Stimulated activated CD8-positive, alpha-beta memory T cell treated with anti-CD3 and anti-CD28 coated beads, Interleukin-4, amount 100 ng/mL, for 4 hours (primary cell): ENCODE measurements around the gene DNMBP.
"Not testable (repeated sequence)": the region's sequence is repeated elsewhere in the genome, so short reads cannot be mapped to it uniquely, and the experiment has no call there.

Experiments used
- DNase-seq, 2 donors: peaks; one replicate each; pipeline ENCODE4 v3.0.0-alpha.2; 2020; ENCODE audit warnings: low read depth in 2 of 2, low spot score in 1 of 2

Gene DNMBP

GRCh38 chr10:99915414-99915813, 94.3 kb downstream of the DNMBP start:
- DNase-seq: no peak

GRCh38 chr10:99914236-99914635, 95.5 kb downstream of the DNMBP start:
- no peak for DNase-seq

GRCh38 chr10:99913831-99914235, 95.9 kb downstream of the DNMBP start:
- no peak for DNase-seq

- DNase-seq: no peak
Observed at GRCh38 chr10:99912041-99912440, 97.7 kb downstream of the DNMBP start.

- no peak for DNase-seq
Observed at GRCh38 chr10:99908512-99908911, 101.2 kb downstream of the DNMBP start.

GRCh38 chr10:99906470-99906869, 103.3 kb downstream of the DNMBP start:
- no peak for DNase-seq

GRCh38 chr10:99905971-99906370, 103.8 kb downstream of the DNMBP start:
- no peak for DNase-seq

- DNase-seq: no peak
Observed at GRCh38 chr10:99895867-99896266, 113.9 kb downstream of the DNMBP start.

- DNase-seq: not testable (repeated sequence)
Observed at GRCh38 chr10:99895066-99895465, 114.7 kb downstream of the DNMBP start.

GRCh38 chr10:99894613-99895012, 115.1 kb downstream of the DNMBP start:
- DNase-seq: no peak

GRCh38 chr10:99888622-99889021, 121.1 kb downstream of the DNMBP start:
- no peak for DNase-seq

- DNase-seq: no peak
Observed at GRCh38 chr10:99883523-99883922, 126.2 kb downstream of the DNMBP start.

- no peak for DNase-seq
Observed at GRCh38 chr10:99881371-99881770, 128.4 kb downstream of the DNMBP start.

- no peak for DNase-seq
Observed at GRCh38 chr10:99880080-99880835, 129.5 kb downstream of the DNMBP start.

- no peak for DNase-seq
Observed at GRCh38 chr10:99875473-99875872, 134.3 kb downstream of the DNMBP start.

GRCh38 chr10:99874341-99875085, 135.2 kb downstream of the DNMBP start:
- DNase-seq: no peak

GRCh38 chr10:99873846-99874245, 135.9 kb downstream of the DNMBP start:
- no peak for DNase-seq

- DNase-seq: no peak
Observed at GRCh38 chr10:99872367-99873162, 137.2 kb downstream of the DNMBP start.

- no peak for DNase-seq
Observed at GRCh38 chr10:99870123-99870730, 139.5 kb downstream of the DNMBP start.

- no peak for DNase-seq
Observed at GRCh38 chr10:99869581-99870122, 140.1 kb downstream of the DNMBP start.

- DNase-seq: not testable (repeated sequence)
Observed at GRCh38 chr10:99867250-99867649, 142.5 kb downstream of the DNMBP start.
